GM12872 (cell line): ENCODE data around the gene WDR73.

Experiments used
- CTCF ChIP-seq: IDR thresholded peaks from 3 replicates; pipeline ENCODE4 v1.5.1; 2011; ENCODE audit warnings: low read depth, mild to moderate bottlenecking, low read length, moderate library complexity; ENCODE audit not compliant: insufficient read depth

Gene WDR73

GRCh38 chr15:84624359-84624758 is 29.7 kb downstream of the WDR73 start:
- no peak for TF ChIP-seq CTCF

- TF ChIP-seq CTCF, result no peak
Measured at GRCh38 chr15:84621358-84621979, 32.6 kb downstream of the WDR73 start.

DNA sequence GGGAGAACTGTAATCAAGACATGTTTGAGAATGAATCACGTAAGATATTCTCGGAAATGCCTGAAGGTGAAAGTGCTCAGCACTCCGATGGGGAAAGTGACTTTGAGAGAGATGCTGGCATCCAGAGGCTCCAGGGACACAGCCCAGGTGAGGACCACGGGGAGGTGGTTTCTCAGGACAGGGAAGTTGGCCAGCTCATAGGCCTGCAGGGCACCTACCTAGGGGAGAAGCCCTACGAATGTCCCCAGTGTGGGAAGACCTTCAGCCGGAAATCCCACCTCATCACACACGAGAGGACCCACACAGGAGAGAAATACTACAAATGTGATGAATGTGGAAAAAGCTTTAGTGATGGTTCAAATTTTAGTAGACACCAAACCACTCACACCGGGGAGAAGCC is 33.5 kb downstream of the WDR73 start:
- TF ChIP-seq CTCF, result no peak

GRCh38 chr15:84616235-84616634 is 37.8 kb downstream of the WDR73 start:
- TF ChIP-seq CTCF, result no peak

DNA sequence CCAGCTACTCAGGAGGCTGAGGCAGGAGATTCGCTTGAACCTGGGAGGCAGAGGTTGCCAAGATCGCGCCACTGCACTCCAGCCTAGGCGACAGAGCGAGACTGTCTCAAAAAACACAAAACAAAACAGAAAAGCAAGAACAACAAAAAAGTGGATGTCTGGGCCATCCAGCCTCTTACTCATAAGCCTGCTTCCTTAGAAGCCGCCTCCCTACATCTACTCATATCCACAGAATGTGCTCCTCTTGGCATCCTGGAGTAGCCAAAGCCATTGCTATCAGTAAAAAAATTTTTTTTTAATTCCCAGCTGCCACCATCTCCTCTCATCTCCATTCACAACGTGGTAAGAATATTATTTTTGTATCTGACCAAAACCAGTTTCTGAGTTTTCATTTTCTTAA is 42.5 kb downstream of the WDR73 start:
- no peak for TF ChIP-seq CTCF

DNA sequence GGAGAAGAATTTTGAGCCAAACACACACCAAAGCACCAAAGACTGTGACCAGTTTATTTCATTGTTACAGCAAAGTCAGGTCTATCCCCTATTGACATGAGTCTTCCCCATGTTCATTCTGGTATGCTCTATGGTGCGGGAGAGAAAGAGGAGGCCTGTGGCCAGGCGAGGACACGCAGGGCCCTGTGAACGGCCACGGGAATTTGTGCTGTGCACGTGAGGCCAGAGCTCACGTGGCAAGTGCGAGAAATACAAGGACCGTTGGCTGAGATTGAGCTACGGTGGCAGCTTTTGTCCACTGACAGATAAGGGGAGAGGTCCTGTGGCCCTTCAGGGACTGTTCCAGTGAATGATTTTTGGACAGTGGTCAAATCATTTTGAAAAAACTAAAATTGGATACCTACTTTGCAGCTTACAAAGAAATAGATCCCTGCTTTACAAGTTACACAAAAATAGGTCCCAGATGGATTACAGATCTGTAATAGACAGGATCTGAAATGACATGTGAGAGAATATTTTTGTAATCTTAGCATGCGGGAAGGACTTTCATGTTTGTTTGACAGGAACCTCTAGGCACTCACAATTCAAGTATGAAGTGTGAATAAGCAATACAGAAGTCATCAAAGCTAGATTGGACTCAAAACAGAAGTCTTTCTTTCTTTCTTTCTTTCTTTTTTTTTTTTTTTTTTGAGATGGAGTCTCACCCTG is 44.1 kb downstream of the WDR73 start:
- TF ChIP-seq CTCF, result no peak

DNA sequence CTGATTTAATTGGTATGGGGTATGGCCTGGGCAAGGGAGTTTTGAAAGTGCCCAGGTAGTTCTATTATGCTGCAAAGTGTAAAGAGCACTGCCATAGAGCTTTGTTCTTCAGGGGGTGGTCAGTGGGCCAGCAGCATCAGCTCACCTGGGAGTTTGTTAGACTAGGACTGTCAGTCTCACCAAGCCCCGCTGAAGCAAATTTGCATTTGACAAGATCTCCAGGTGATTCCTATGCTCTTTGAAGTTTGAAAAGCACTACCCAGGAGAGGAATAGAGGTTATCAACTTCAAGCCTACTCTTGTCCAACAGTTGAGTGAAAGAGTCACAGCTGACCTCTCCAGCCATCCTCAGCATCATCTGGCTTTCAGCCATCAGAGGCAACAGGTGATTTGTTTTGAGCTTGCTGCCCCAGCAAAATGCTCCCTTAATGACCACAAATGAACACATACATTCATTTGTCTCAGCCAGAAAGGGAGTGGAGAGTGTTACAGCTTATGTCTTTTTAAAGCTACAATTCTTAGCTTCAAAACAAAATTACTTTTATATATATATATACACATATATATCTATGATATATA is 45.3 kb downstream of the WDR73 start:
- no peak for TF ChIP-seq CTCF
